UCSD-AML1 (cell line): Measurements from ENCODE around the gene PPM1H.
"Not testable (repeated sequence)": the region's sequence is repeated elsewhere in the genome, so short reads cannot be mapped to it uniquely, and the experiment has no call there.

Experiments
- DNase-seq: peaks from one replicate; lab custom pipeline; 2025; ENCODE audit not compliant: unreplicated experiment; lab: John Stamatoyannopoulos, UW

PPM1H gene

DNA sequence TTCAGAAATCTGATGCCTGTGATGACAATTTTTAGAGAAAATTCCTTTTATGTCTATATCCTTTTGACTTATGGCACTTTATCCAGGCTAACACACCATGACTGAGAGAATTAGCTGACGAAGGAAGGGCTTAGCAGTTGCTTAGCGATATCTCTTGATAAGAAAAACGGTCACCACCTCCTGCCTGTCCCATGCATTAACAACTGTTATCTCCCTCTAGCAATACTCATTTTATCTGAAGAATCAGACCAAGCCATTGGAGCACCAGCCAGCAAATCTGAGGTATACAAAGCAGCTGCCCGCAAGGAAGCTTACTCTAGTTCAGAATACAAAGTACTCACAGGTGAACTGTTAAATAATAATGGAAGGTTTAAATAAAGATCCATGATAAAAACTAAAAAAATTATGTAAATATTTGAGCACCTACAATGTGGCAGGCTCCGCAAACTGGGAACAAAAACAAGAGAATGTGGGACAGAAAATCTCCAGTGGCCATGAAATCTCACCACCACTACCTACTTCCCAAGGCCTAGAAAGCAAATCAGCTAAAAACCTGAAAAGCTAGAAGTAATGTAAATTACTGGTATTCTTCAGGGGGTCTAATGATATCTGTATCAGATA lies 24.3 kb downstream of the PPM1H start:
- DNase-seq, result no peak

GRCh38 chr12:62909340-62909739 lies 25.6 kb downstream of the PPM1H start:
- no peak for DNase-seq

GRCh38 chr12:62908674-62909073 lies 26.3 kb downstream of the PPM1H start:
- DNase-seq, result no peak

- DNase-seq, result no peak
These were observed 27.4 kb downstream of the PPM1H start for GRCh38 chr12:62907561-62907960.

GRCh38 chr12:62907078-62907477 lies 27.9 kb downstream of the PPM1H start:
- no peak for DNase-seq

DNA sequence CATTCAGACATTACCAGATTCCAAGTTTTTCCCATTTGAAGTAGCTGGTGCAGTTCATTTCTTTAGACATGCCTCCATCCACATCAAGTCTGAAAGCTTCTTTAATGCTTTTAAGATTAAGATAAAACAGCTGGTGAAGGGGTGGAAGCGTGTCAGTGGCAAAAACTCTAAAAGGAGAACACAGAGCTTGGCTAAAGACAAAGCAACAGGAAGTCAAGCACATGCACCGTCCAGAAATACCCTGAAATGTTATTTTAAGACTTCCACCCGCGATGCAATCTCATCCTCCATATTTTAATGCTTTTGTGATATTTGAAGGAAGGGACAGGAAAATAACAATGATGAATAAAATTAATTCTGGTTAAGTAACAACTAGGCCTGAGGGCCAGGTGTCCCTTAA lies 31.8 kb downstream of the PPM1H start:
- DNase-seq, result no peak

- no peak for DNase-seq
These were observed 34.2 kb downstream of the PPM1H start for GRCh38 chr12:62900686-62901272.

- DNase-seq, result no peak
These were observed 35.2 kb downstream of the PPM1H start for GRCh38 chr12:62899568-62900390.

DNA sequence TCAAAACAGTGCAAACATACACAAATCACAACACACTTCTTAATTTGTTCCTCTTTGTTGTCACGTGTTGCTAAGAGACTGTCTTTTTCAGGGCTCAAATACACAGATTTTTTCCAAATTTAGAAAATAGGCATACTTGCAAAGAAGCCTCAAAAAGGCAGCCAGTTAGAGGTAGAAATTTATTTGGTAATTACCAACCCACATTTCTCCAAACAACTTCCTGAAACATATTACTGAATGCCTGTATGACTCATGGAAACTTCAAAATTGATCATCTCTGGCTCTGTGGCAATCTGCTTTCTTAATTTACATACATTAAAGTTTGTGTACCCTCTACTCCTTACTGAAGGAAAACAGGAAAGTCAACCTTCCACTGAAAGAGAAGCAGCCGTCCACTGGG lies 36.4 kb downstream of the PPM1H start:
- no peak for DNase-seq

DNA sequence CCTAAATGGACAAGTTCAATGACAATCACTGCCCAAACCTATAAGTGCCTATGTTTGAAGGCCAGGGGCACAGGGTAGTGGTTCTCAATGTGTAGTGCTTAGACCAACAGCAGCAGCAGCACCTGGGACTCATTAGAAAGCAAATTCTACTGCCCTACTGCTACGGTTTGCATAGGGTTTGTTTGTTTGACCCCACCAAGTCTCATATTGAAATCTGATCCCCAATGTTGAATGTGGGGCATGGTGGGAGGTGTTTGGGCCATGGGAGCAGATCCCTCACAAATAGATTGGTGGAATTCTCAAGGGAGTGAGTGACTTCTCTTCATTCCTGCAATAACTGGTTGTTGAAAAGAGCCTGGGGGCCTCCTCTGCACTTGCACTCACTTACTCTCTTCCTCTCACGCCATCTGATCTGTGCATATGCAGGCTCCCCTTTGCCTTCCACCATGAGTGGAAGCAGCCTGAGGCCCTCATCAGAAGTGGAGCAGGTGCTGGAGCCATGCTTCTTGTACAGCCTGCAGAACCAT lies 39.5 kb downstream of the PPM1H start:
- no peak for DNase-seq

DNA sequence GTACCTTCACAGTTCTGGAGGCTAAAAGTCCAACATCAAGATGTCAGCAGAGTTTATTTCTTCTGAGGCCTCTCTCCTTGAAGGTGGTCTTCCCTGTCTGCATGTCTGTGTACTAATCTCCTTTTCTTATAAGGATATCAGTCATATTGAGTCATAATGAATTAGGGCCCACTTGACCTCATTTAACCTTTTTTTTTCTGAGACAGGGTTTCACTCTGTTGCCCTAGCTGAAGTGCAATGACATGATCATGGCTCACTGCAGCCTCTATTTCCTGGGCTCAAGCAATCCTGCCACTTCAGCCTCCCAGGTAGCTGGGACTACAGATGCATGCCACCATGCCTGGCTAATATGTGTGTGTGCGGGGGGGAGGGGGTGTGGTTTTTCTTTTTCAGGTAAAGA lies 41.7 kb downstream of the PPM1H start:
- DNase-seq, result no peak

- DNase-seq, result no peak
These were observed 43.0 kb downstream of the PPM1H start for GRCh38 chr12:62891805-62892549.

DNA sequence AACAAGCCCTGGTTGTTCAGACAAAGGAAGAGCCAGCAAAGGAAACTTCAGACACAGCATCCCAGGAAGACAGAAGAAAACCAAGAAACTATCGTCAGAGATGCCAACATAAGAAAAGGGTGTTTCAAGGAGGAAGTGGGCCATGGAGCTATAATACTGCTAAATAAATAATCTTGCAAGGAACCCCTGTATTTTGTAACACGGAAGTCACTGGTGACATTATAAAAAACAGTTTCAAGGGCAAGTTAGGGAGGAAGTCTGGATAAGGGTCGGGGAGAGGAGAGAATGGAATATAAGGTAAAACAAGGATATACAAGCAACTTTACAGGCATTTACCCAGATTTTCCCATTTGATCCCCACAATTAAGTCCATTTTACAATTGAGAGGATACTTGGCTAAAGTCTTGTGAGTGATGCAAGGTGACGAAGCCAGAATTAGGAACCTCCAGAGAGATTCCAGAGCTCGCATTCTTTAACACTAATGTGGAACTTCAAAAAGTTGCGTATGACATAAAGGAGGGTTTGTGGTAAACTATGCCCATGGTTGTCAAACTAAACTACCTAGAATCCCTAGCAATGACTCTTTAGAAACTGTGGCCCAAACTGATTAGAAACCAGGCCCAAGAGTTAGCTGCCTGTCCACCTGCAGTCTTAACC lies 46.4 kb downstream of the PPM1H start:
- DNase-seq, result no peak

- DNase-seq, result no peak
These were observed 48.2 kb downstream of the PPM1H start for GRCh38 chr12:62886796-62887195.

GRCh38 chr12:62885242-62885641 lies 49.7 kb downstream of the PPM1H start:
- no peak for DNase-seq

DNA sequence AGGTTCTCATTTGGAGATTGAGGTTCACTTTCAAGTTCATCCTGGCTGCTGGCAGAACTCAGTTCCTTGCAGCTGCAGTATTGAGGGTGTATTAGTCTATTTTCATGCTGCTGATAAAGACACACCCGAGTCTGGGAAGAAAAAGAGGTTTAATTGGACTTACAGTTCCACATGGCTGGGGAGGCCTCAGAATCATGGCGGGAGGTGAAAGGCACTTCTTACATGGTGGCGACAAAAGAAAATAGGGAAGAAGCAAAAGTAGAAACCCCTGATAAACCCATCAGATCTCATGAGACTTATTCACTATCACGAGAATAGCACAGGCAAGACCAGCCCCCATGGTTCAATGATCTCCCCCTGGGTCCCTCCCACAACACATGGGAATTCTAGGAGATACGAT lies 50.1 kb downstream of the PPM1H start:
- DNase-seq, result not testable (repeated sequence)

DNA sequence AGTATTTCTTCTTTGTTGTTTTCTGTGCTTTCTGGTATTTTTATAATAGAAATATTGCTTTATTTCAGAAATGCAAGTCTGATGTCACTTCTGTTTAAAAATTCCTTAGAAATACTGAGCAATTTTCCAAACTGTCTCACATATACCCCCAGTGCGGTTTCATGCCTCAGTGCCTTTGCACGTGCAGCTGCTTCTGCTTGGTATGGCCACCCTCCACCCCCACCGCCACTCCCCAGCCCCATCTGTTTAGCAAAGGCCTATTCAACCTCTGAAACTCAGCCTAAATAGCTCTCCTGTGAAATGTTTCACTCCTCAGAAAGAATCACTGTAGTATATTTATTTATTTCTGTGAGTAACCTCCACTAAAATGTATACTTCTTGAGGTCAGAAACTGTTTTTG lies 52.3 kb downstream of the PPM1H start:
- DNase-seq, result no peak

- DNase-seq, result no peak
These were observed 52.8 kb downstream of the PPM1H start for GRCh38 chr12:62882140-62882539.

DNA sequence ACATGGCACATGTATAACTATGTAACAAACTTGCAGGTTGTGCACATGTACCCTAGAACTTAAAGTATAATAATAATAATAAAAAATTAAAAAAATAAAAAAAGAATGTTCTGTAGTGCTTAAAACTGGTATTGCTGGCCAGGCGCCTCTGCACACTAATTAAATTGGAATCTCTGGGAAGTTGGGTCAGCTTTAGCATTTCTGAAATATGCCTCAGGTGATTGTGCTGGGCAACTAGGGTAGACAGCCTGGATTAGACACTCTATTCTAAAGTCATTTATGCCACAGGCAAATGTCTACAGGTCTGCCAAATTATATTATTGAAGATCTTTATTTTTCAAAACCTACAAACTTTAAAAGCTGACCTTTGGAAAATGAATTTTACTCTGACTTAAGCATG lies 55.3 kb downstream of the PPM1H start:
- DNase-seq, result no peak

GRCh38 chr12:62879228-62879627 lies 55.7 kb downstream of the PPM1H start:
- DNase-seq, result not testable (repeated sequence)

- DNase-seq, result no peak
These were observed 56.7 kb downstream of the PPM1H start for GRCh38 chr12:62878211-62878610.
